H1 (cell line): ENCODE results near the gene HMGCL. TPM values are rescaled to one million over a fixed set of nuclear protein-coding genes. Genes with fewer than 3 reads are reported as not detected.
"Not testable (repeated sequence)": the region's sequence is repeated elsewhere in the genome, so short reads cannot be mapped to it uniquely, and the experiment has no call there.

Experiments
- CTCF ChIA-PET: fragments of 300-600 bp; sonication (Branson Sonifier 250); formaldehyde crosslinking; loops from one replicate; lab custom pipeline; 2021; ENCODE audit not compliant: partially characterized antibody; lab: Charles Lee
- POLR2A ChIA-PET: fragments of 300-600 bp; sonication (Branson Sonifier 250); formaldehyde crosslinking; loops from one replicate; lab custom pipeline; 2021; ENCODE audit warnings: inconsistent platforms; ENCODE audit not compliant: partially characterized antibody; lab: Charles Lee
- DNase-seq, 2 experiments: peaks; one replicate each; pipeline versions ENCODE4 v3.0.0 to v3.0.0-alpha.2; 2010 to 2022; ENCODE audit warnings: low spot score in 2 of 2, low read depth in 1 of 2, mixed read lengths in 1 of 2
- FAIRE-seq: peaks from 2 replicates; lab custom pipeline; 2011; peaks lifted over from hg19 to GRCh38; lab: Jason Lieb, UNC
- H2AFZ ChIP-seq: 2 replicates; pipeline ENCODE4 v1.8.1; 2012; ENCODE audit warnings: low read length, inconsistent platforms
- H2AK5ac ChIP-seq: 2 replicates; pipeline ENCODE4 v1.6.1; 2013; ENCODE audit warnings: low read depth, low read length
- H2BK120ac ChIP-seq: replicated peaks from 2 replicates; pipeline ENCODE3; 2013; ENCODE audit warnings: low read depth, low read length, inconsistent platforms
- H2BK12ac ChIP-seq: 2 replicates; pipeline ENCODE4 v1.6.1; 2013; ENCODE audit warnings: low read depth, low read length
- H2BK15ac ChIP-seq: 2 replicates; pipeline ENCODE4 v1.6.1; 2013; ENCODE audit warnings: low read length
- H2BK20ac ChIP-seq: 2 replicates; pipeline ENCODE4 v1.6.1; 2013; ENCODE audit warnings: low read length
- H2BK5ac ChIP-seq: 2 replicates; pipeline ENCODE4 v1.6.1; 2013; ENCODE audit warnings: low read depth, low read length
- H3K14ac ChIP-seq: 2 replicates; pipeline ENCODE4 v1.6.1; 2013; ENCODE audit warnings: inconsistent platforms; ENCODE audit not compliant: insufficient read length
- H3K18ac ChIP-seq: 2 replicates; pipeline ENCODE4 v1.6.1; 2013; ENCODE audit warnings: low read length; ENCODE audit errors: extremely low read depth
- H3K23ac ChIP-seq: 2 replicates; pipeline ENCODE4 v1.6.1; 2013; ENCODE audit warnings: inconsistent platforms; ENCODE audit not compliant: insufficient read length
- H3K23me2 ChIP-seq: 2 replicates; pipeline ENCODE4 v1.6.1; 2013; ENCODE audit warnings: low read depth, low read length
- H3K27ac ChIP-seq: 2 replicates; pipeline ENCODE4 v1.6.1; 2011; ENCODE audit warnings: low read depth, low read length, inconsistent platforms
- H3K27me3 ChIP-seq, 4 experiments: replicated peaks in 1 of 4; 1 replicate in 1 of 4; 2 replicates in 3 of 4; pipeline versions ENCODE4 v1.6.1 to v1.8.1; 2011 to 2013; ENCODE audit warnings: low read length in 3 of 4, mild to moderate bottlenecking in 3 of 4, inconsistent platforms in 2 of 4, mixed read lengths in 2 of 4, moderate library complexity in 1 of 4; ENCODE audit not compliant: control insufficient read depth in 3 of 4, insufficient read depth in 3 of 4; ENCODE audit errors: extremely low read depth in 1 of 4
- H3K36me3 ChIP-seq, 4 experiments: 2 replicates each; pipeline versions ENCODE4 v1.6.1 to v1.8.1; 2011 to 2013; ENCODE audit warnings: mild to moderate bottlenecking in 4 of 4, low read length in 3 of 4, moderate library complexity in 2 of 4, control low read depth in 1 of 4, inconsistent platforms in 1 of 4; ENCODE audit not compliant: insufficient read depth in 4 of 4, control insufficient read depth in 2 of 4
- H3K4ac ChIP-seq: replicated peaks from 2 replicates; pipeline ENCODE3; 2013; ENCODE audit warnings: low read length, low read depth, mixed read lengths, inconsistent platforms; ENCODE audit not compliant: insufficient read length
- H3K4me1 ChIP-seq, 4 experiments: replicated peaks in 1 of 4; 1 replicate in 1 of 4; 2 replicates in 3 of 4; pipeline versions ENCODE4 v1.6.1 to v1.8.1; 2011 to 2013; ENCODE audit warnings: low read length in 3 of 4, inconsistent platforms in 2 of 4, mixed read lengths in 1 of 4; ENCODE audit not compliant: insufficient read depth in 4 of 4, control insufficient read depth in 3 of 4
- H3K4me2 ChIP-seq, 2 experiments: 2 replicates each; pipeline versions ENCODE4 v1.6.1 to v1.8.1; 2011 to 2013; ENCODE audit warnings: low read depth in 2 of 2, low read length in 2 of 2, control low read depth in 1 of 2, inconsistent platforms in 1 of 2, mild to moderate bottlenecking in 1 of 2; ENCODE audit not compliant: insufficient read depth in 1 of 2
- H3K4me3 ChIP-seq, 4 experiments: fragments of 200-600, 300-600 bp in 1 of 4; sonication (generic), shearing (Covaris generic), sonication (Bioruptor Twin) in 1 of 4; 2 replicates each; pipeline versions ENCODE4 v1.5.1 to v1.8.1; 2011 to 2016; ENCODE audit warnings: low read length in 4 of 4, low read depth in 3 of 4, control low read depth in 2 of 4, inconsistent platforms in 2 of 4, mild to moderate bottlenecking in 2 of 4, mixed read lengths in 1 of 4, moderate library complexity in 1 of 4; ENCODE audit not compliant: insufficient read depth in 2 of 4; ENCODE audit errors: extremely low read depth in 1 of 4
- H3K56ac ChIP-seq: replicated peaks from 2 replicates; pipeline ENCODE3; 2013; ENCODE audit warnings: low read depth, mild to moderate bottlenecking, mixed read lengths, low read length, inconsistent platforms; ENCODE audit not compliant: insufficient read length
- H3K79me1 ChIP-seq: 2 replicates; pipeline ENCODE4 v1.6.1; 2013; ENCODE audit warnings: low read depth, low read length, control low read depth
- H3K79me2 ChIP-seq, 2 experiments: 2 replicates each; pipeline versions ENCODE4 v1.6.1 to v1.8.1; 2012 to 2013; ENCODE audit warnings: low read length in 2 of 2, mild to moderate bottlenecking in 2 of 2, inconsistent platforms in 1 of 2; ENCODE audit not compliant: insufficient read depth in 2 of 2, control insufficient read depth in 1 of 2
- H3K9ac ChIP-seq, 4 experiments: replicated peaks in 1 of 4; 1 replicate in 1 of 4; 2 replicates in 3 of 4; pipeline versions ENCODE4 v1.6.1 to v1.8.1; 2011 to 2013; ENCODE audit warnings: low read depth in 3 of 4, low read length in 3 of 4, control low read depth in 2 of 4, mild to moderate bottlenecking in 2 of 4, moderate library complexity in 2 of 4, inconsistent platforms in 1 of 4; ENCODE audit errors: extremely low read depth in 1 of 4
- H3K9me3 ChIP-seq, 2 experiments: 2 replicates each; pipeline versions ENCODE4 v1.6.1 to v1.8.1; 2012 to 2013; ENCODE audit warnings: mild to moderate bottlenecking in 2 of 2, moderate library complexity in 2 of 2, control low read depth in 1 of 2, inconsistent platforms in 1 of 2, low read depth in 1 of 2, low read length in 1 of 2, mixed read lengths in 1 of 2; ENCODE audit not compliant: insufficient read depth in 2 of 2
- H4K20me1 ChIP-seq, 2 experiments: replicated peaks in 1 of 2; 2 replicates each; pipeline versions ENCODE3 to v1.8.1; 2011 to 2013; ENCODE audit warnings: inconsistent platforms in 2 of 2, low read length in 2 of 2, mild to moderate bottlenecking in 1 of 2; ENCODE audit not compliant: insufficient read depth in 2 of 2, control insufficient read depth in 1 of 2
- H4K5ac ChIP-seq: 2 replicates; pipeline ENCODE4 v1.6.1; 2013; ENCODE audit warnings: low read length, low read depth, mixed read lengths, inconsistent platforms; ENCODE audit not compliant: insufficient read length
- H4K8ac ChIP-seq: 2 replicates; pipeline ENCODE4 v1.8.0; 2013; ENCODE audit warnings: mild to moderate bottlenecking, moderate library complexity, low read length, inconsistent platforms; ENCODE audit not compliant: insufficient read depth; ENCODE audit errors: extremely low read depth
- H4K91ac ChIP-seq: replicated peaks from 2 replicates; pipeline ENCODE3; 2013; ENCODE audit warnings: low read length, mixed read lengths, inconsistent platforms; ENCODE audit not compliant: insufficient read length
- WGBS, 2 experiments: shearing (Covaris generic) in 1 of 2; methylation state at CpG; one replicate each; pipeline versions ENCODE4 v1.1.6 to v1.1.7; 2013 to 2015; ENCODE audit warnings: low lambda C conversion rate in 2 of 2, mixed read lengths in 2 of 2, inconsistent platforms in 1 of 2, low coverage in 1 of 2, missing lambda C conversion rate in 1 of 2; ENCODE audit not compliant: insufficient replicate concordance in 2 of 2, insufficient coverage in 1 of 2, insufficient read length in 1 of 2; ENCODE audit errors: extremely low coverage in 1 of 2, missing lambda C conversion rate in 1 of 2; 5-methylcytosine and 5-hydroxymethylcytosine counted together
- polyA plus RNA-seq, 7 experiments: library from polyadenylated mRNA; depleted of rRNA in 3 of 7; stranded (reverse) in 5 of 7; unstranded in 2 of 7; fragments of >200 nt in 5 of 7; fragments of 200-250 nt in 2 of 7; gene quantifications; 1 replicate in 5 of 7; 2 replicates in 1 of 7; 4 replicates in 1 of 7; pipeline versions ENCODE4 v1.2.1 to v1.2.3, GENCODE V29; 2011 to 2013; ENCODE audit warnings: missing spikeins in 2 of 7, mixed read lengths in 2 of 7
- total RNA-seq: library from RNA; stranded (reverse); fragmentation: NEBNext Ultra II Directional; extraction: Animal tissue kit (Norgen Biotek cat#: 25700); gene quantifications from 2 replicates; pipeline ENCODE4 v1.2.1, GENCODE V29; 2021

Gene HMGCL
- total and polyA plus RNA-seq, 2 of the 8 experiments (the other 6 are each of a cell fraction or from before 2014, with no cell fraction given), result 13.7 to 19.5 TPM

DNA sequence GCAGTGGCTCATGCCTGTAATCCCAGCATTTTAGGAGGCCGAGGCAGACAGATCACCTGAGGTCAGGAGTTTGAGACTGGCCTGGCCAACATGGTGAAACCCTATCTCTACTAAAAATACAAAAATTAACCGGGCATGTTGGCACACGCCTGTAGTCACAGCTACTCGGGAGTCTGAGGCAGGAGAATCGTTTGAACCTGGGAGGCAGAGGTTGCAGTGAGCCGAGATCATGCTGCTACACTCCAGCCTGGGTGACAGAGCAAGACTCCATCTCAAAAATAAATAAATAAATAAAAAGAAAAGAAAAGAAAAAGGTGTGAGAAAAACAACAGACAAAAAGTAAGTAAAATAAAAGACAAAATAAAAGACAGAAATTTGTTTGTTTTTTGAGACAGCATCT, 8.9 kb upstream of the HMGCL start:
- H2AK5ac ChIP-seq, H2BK20ac ChIP-seq, FAIRE-seq, H3K79me2 ChIP-seq, H4K91ac ChIP-seq, H4K8ac ChIP-seq, H3K14ac ChIP-seq, H3K9me3 ChIP-seq, H3K36me3 ChIP-seq, H2AFZ ChIP-seq, H3K9ac ChIP-seq, H2BK120ac ChIP-seq, H2BK5ac ChIP-seq, H3K56ac ChIP-seq, H4K5ac ChIP-seq, H2BK12ac ChIP-seq, H4K20me1 ChIP-seq, H3K27ac ChIP-seq, H3K4me1 ChIP-seq, POLR2A ChIA-PET, H3K23me2 ChIP-seq, H3K4me2 ChIP-seq, H3K79me1 ChIP-seq, DNase-seq, H3K4ac ChIP-seq, H3K23ac ChIP-seq, H3K4me3 ChIP-seq, H3K18ac ChIP-seq, H3K27me3 ChIP-seq, H2BK15ac ChIP-seq: not testable (repeated sequence)
- CTCF ChIA-PET, result interaction anchor here (1.0 kb wide), 1 partner anchor 23 kb away, joined by 3 read pairs; no protein-coding TSS in a partner anchor
- 88% methylated on average over 6 of the region's 6 CpGs; no CpG with 5 or more reads in 1 of the 2 experiments for WGBS, 2 experiments
